H9 (cell line): ENCODE data around the gene ADARB2. TPM values are rescaled to one million over a fixed set of nuclear protein-coding genes. Genes with fewer than 3 reads are reported as not detected.

Experiments used
- DNase-seq: peaks from one replicate; pipeline ENCODE4 v3.0.0-alpha.2; 2017
- H2AFZ ChIP-seq: one replicate; pipeline ENCODE4 v1.6.1; 2013; ENCODE audit warnings: mild to moderate bottlenecking, low read length, control low read depth, moderate library complexity
- H2AK5ac ChIP-seq: 2 replicates; pipeline ENCODE4 v1.6.1; 2013; ENCODE audit warnings: low read length, control low read depth, mixed read lengths; ENCODE audit not compliant: insufficient read length
- H2BK120ac ChIP-seq: one replicate; pipeline ENCODE4 v1.6.1; 2013; ENCODE audit warnings: low read depth, mild to moderate bottlenecking, low read length, control low read depth, inconsistent platforms; ENCODE audit not compliant: poor library complexity, severe bottlenecking
- H2BK12ac ChIP-seq: 2 replicates; pipeline ENCODE4 v1.6.1; 2013; ENCODE audit warnings: low read length, control low read depth, mixed read lengths, low read depth; ENCODE audit not compliant: insufficient read length
- H2BK15ac ChIP-seq: 2 replicates; pipeline ENCODE4 v1.6.1; 2013; ENCODE audit warnings: low read depth, low read length, control low read depth
- H2BK20ac ChIP-seq: one replicate; pipeline ENCODE4 v1.6.1; 2013; ENCODE audit warnings: low read depth, mild to moderate bottlenecking, low read length, control low read depth, inconsistent platforms; ENCODE audit not compliant: poor library complexity, severe bottlenecking
- H2BK5ac ChIP-seq: 2 replicates; pipeline ENCODE4 v1.6.1; 2013; ENCODE audit warnings: low read length, control low read depth, mixed read lengths; ENCODE audit not compliant: insufficient read length
- H3K14ac ChIP-seq: 2 replicates; pipeline ENCODE4 v1.6.1; 2013; ENCODE audit warnings: low read length, control low read depth; ENCODE audit not compliant: insufficient read depth
- H3K18ac ChIP-seq: 2 replicates; pipeline ENCODE4 v1.6.1; 2013; ENCODE audit warnings: low read depth, mild to moderate bottlenecking, mixed read lengths, low read length, control low read depth; ENCODE audit not compliant: insufficient read length
- H3K23ac ChIP-seq: 2 replicates; pipeline ENCODE4 v1.6.1; 2013; ENCODE audit warnings: low read length, control low read depth, mixed read lengths, low read depth; ENCODE audit not compliant: insufficient read length
- H3K23me2 ChIP-seq: 2 replicates; pipeline ENCODE4 v1.6.1; 2013; ENCODE audit warnings: low read depth, mild to moderate bottlenecking, mixed read lengths, low read length, control low read depth; ENCODE audit not compliant: insufficient read length, poor library complexity, severe bottlenecking
- H3K27ac ChIP-seq: 2 replicates; pipeline ENCODE4 v1.5.1; 2013; ENCODE audit warnings: low read length, control low read depth, mixed read lengths, low read depth; ENCODE audit not compliant: insufficient read length
- H3K27me3 ChIP-seq: 2 replicates; pipeline ENCODE4 v1.6.1; 2013; ENCODE audit warnings: low read length, control low read depth, inconsistent platforms; ENCODE audit not compliant: insufficient read depth
- H3K4ac ChIP-seq: 2 replicates; pipeline ENCODE4 v1.6.1; 2013; ENCODE audit warnings: low read depth, mild to moderate bottlenecking, control low read depth, inconsistent platforms, low read length, moderate library complexity
- H3K4me1 ChIP-seq: 2 replicates; pipeline ENCODE4 v1.6.1; 2013; ENCODE audit warnings: low read length, control low read depth, inconsistent platforms; ENCODE audit not compliant: insufficient read depth
- H3K4me2 ChIP-seq: 2 replicates; pipeline ENCODE4 v1.6.1; 2013; ENCODE audit warnings: low read length, control low read depth, mixed read lengths; ENCODE audit not compliant: insufficient read length, insufficient read depth
- H3K56ac ChIP-seq: 2 replicates; pipeline ENCODE4 v1.6.1; 2013; ENCODE audit warnings: low read depth, mild to moderate bottlenecking, mixed read lengths, low read length, control low read depth; ENCODE audit not compliant: insufficient read length
- H3K79me1 ChIP-seq: 2 replicates; pipeline ENCODE4 v1.6.1; 2013; ENCODE audit warnings: low read depth, mild to moderate bottlenecking, moderate library complexity, low read length, control low read depth, inconsistent platforms; ENCODE audit not compliant: insufficient read depth, poor library complexity, severe bottlenecking
- H3K79me2 ChIP-seq: 2 replicates; pipeline ENCODE4 v1.6.1; 2013; ENCODE audit warnings: low read length, control low read depth, inconsistent platforms; ENCODE audit not compliant: insufficient read depth
- H3K9ac ChIP-seq: 2 replicates; pipeline ENCODE4 v1.6.1; 2013; ENCODE audit warnings: low read length, control low read depth, mixed read lengths; ENCODE audit not compliant: insufficient read length; ENCODE audit errors: extremely low read depth
- H3K9me3 ChIP-seq: one replicate; pipeline ENCODE4 v1.6.1; 2013; ENCODE audit warnings: low read depth, low read length, inconsistent platforms; ENCODE audit not compliant: control insufficient read depth
- H3T11ph ChIP-seq: one replicate; pipeline ENCODE4 v1.6.1; 2013; ENCODE audit warnings: mild to moderate bottlenecking, low read length, control low read depth, inconsistent platforms
- H4K20me1 ChIP-seq: one replicate; pipeline ENCODE4 v1.6.1; 2013; ENCODE audit not compliant: control insufficient read depth, insufficient read length, insufficient read depth
- H4K5ac ChIP-seq: 2 replicates; pipeline ENCODE4 v1.6.1; 2013; ENCODE audit warnings: low read depth, mild to moderate bottlenecking, mixed read lengths, low read length, control low read depth; ENCODE audit not compliant: insufficient read length
- H4K8ac ChIP-seq: replicated peaks from 2 replicates; pipeline ENCODE4 v1.6.1; 2013; ENCODE audit warnings: low read length, control low read depth, mixed read lengths, low read depth; ENCODE audit not compliant: insufficient read length
- H4K91ac ChIP-seq: 2 replicates; pipeline ENCODE4 v1.6.1; 2013; ENCODE audit warnings: low read depth, mild to moderate bottlenecking, moderate library complexity, mixed read lengths, low read length, control low read depth; ENCODE audit not compliant: insufficient read length
- H3K27ac Mint-ChIP-seq, 3 experiments: 2 replicates in 2 of 3; 3 replicates in 1 of 3; pipeline ENCODE4 v1.8.0; 2020 to 2021; ENCODE audit warnings: mixed read lengths in 3 of 3, mild to moderate bottlenecking in 1 of 3, moderate library complexity in 1 of 3
- H3K27me3 Mint-ChIP-seq: 2 replicates; pipeline ENCODE4 v1.8.0; 2021; ENCODE audit warnings: low read depth, mild to moderate bottlenecking, moderate library complexity, mixed read lengths
- H3K36me3 Mint-ChIP-seq, 3 experiments: 2 replicates in 2 of 3; 3 replicates in 1 of 3; pipeline ENCODE4 v1.8.0; 2020 to 2021; ENCODE audit warnings: low read depth in 3 of 3, mixed read lengths in 3 of 3; ENCODE audit not compliant: insufficient read depth in 1 of 3
- H3K4me1 Mint-ChIP-seq, 2 experiments: 2 replicates each; pipeline ENCODE4 v1.8.0; 2020; ENCODE audit warnings: mixed read lengths in 2 of 2
- H3K4me3 Mint-ChIP-seq, 2 experiments: 2 replicates in 1 of 2; 3 replicates in 1 of 2; pipeline ENCODE4 v1.8.0; 2020 to 2021; ENCODE audit warnings: mild to moderate bottlenecking in 2 of 2, mixed read lengths in 2 of 2, moderate library complexity in 1 of 2
- H3K9me3 Mint-ChIP-seq, 2 experiments: 2 replicates in 1 of 2; 3 replicates in 1 of 2; pipeline ENCODE4 v1.8.0; 2020; ENCODE audit warnings: mild to moderate bottlenecking in 2 of 2, mixed read lengths in 2 of 2, moderate library complexity in 1 of 2
- CTCF ChIP-seq: fragments of 200-600 bp; sonication (generic); conservative IDR thresholded peaks from 3 replicates; pipeline ENCODE4 v1.8.0; 2021; ENCODE audit warnings: antibody characterized with exemption, mild to moderate bottlenecking
- WGBS: extraction: QIAGEN DNeasy Blood & Tissue Kit; methylation state at CpG from one replicate; pipeline ENCODE4 v1.1.7; 2013; ENCODE audit warnings: missing lambda C conversion rate, low lambda C conversion rate, mixed read lengths; ENCODE audit not compliant: insufficient read length; ENCODE audit errors: extremely low coverage; 5-methylcytosine and 5-hydroxymethylcytosine counted together
- total RNA-seq: library from RNA; stranded (reverse); gene quantifications from 2 replicates; pipeline ENCODE4 v1.2.1, GENCODE V29; 2021

The ADARB2 gene
- total RNA-seq, 1 experiment from 2014 or later, result 0.87 TPM

- Histone ChIP-seq H2AFZ (no peak overlapping the region), H3K23ac (no peak overlapping the region), H3K79me1 (no peaks in the 10 kb centered on the region), H4K91ac (no peak overlapping the region), H3K4me1 (no peaks in the 10 kb centered on the region), H3T11ph (no peak overlapping the region), H3K56ac (no peak overlapping the region), H2BK120ac (no peak overlapping the region), H2BK12ac (no peak overlapping the region), H3K4me2 (no peak overlapping the region), H3K4ac (no peak overlapping the region), H3K27ac (no peak overlapping the region), H2BK15ac (no peak overlapping the region), H3K79me2 (no peaks in the 10 kb centered on the region), H3K23me2 (no peaks in the 10 kb centered on the region), H3K14ac (no peak overlapping the region), H2BK5ac (no peak overlapping the region), H2AK5ac (no peak overlapping the region), H3K9ac (no peak overlapping the region), H2BK20ac (no peak overlapping the region), H4K20me1 (no peaks in the 10 kb centered on the region), H3K27me3 (no peaks in the 10 kb centered on the region), H3K9me3 (no peaks in the 10 kb centered on the region), H3K18ac (no peak overlapping the region), H4K8ac (no peak overlapping the region), H4K5ac (no peak overlapping the region)
- H3K9me3 Mint-ChIP-seq, result peaks cover 4% of the 10 kb centered on the region in 2 experiments; a peak in 3 of 5 replicates
- H3K4me3 Mint-ChIP-seq, result no peak overlapping the region
- WGBS, result no CpG with 5 or more reads among the region's 16 CpGs
- TF ChIP-seq CTCF, result no peak
- H3K4me1 Mint-ChIP-seq, result 0 out of 4 replicates have a peak, but pooled peaks cover 0 to 2% of the 10 kb centered on the region in 2 experiments
- no peak overlapping the region for H3K27ac Mint-ChIP-seq
- no peak for DNase-seq
- peaks cover 7% of the 10 kb centered on the region for H3K27me3 Mint-ChIP-seq
- H3K36me3 Mint-ChIP-seq, result peaks cover 0 to 3% (median 0%) of the 10 kb centered on the region in 3 experiments; a peak in 3 of 7 replicates
Measured at GRCh38 chr10:1508096-1508495, 229.2 kb downstream of the ADARB2 start.
